Common myeloid progenitor, CD34-positive (primary cell): Measurements from ENCODE around the gene THOP1.

Experiments used
- CTCF ChIA-PET: fragments of 350-600 bp; sonication (Branson Sonifier 250); formaldehyde crosslinking; loops from one replicate; lab custom pipeline; 2021; ENCODE audit warnings: antibody characterized with exemption; lab: Charles Lee
- POLR2A ChIA-PET: fragments of 350-600 bp; sonication (Branson Sonifier 250); formaldehyde crosslinking; loops from one replicate; lab custom pipeline; 2021; ENCODE audit warnings: antibody characterized with exemption; lab: Charles Lee
- DNase-seq, 3 donors: peaks; one replicate each; pipeline versions ENCODE4 v3.0.0 to v3.0.0-alpha.2; 2013
- H3K27ac ChIP-seq, 2 experiments: 1 replicate in 1 of 2; 2 replicates in 1 of 2; pipeline ENCODE4 v1.7.0; 2013; ENCODE audit warnings: inconsistent platforms in 2 of 2, low read length in 2 of 2, mild to moderate bottlenecking in 2 of 2, low read depth in 1 of 2, moderate library complexity in 1 of 2; ENCODE audit not compliant: severe bottlenecking in 2 of 2, insufficient read depth in 1 of 2, poor library complexity in 1 of 2
- H3K27me3 ChIP-seq, 5 experiments: replicated peaks in 2 of 5; 1 replicate in 3 of 5; 2 replicates in 2 of 5; pipeline versions ENCODE4 v1.6.1 to v1.7.0; 2013; ENCODE audit warnings: low read length in 4 of 5, mild to moderate bottlenecking in 2 of 5, moderate library complexity in 2 of 5, inconsistent platforms in 1 of 5; ENCODE audit not compliant: insufficient read depth in 5 of 5, control insufficient read depth in 4 of 5
- H3K36me3 ChIP-seq, 4 experiments: 1 replicate in 2 of 4; 2 replicates in 2 of 4; pipeline versions ENCODE4 v1.6.1 to v1.7.0; 2013; ENCODE audit warnings: low read length in 3 of 4, control low read depth in 1 of 4, mild to moderate bottlenecking in 1 of 4; ENCODE audit not compliant: control insufficient read depth in 4 of 4, insufficient read depth in 4 of 4
- H3K4me1 ChIP-seq, 4 experiments: 1 replicate in 3 of 4; 2 replicates in 1 of 4; pipeline versions ENCODE4 v1.6.1 to v1.7.1; 2013; ENCODE audit warnings: low read length in 3 of 4, mild to moderate bottlenecking in 3 of 4, control low read depth in 1 of 4, inconsistent platforms in 1 of 4, moderate library complexity in 1 of 4; ENCODE audit not compliant: control insufficient read depth in 4 of 4, insufficient read depth in 4 of 4; ENCODE audit errors: control extremely low read depth in 1 of 4
- H3K4me3 ChIP-seq, 7 experiments: 1 replicate in 4 of 7; 2 replicates in 3 of 7; pipeline versions ENCODE4 v1.5.1 to v1.7.0; 2013; ENCODE audit warnings: mild to moderate bottlenecking in 7 of 7, low read length in 6 of 7, moderate library complexity in 6 of 7, inconsistent platforms in 2 of 7, low read depth in 2 of 7, control low read depth in 1 of 7; ENCODE audit not compliant: insufficient read depth in 4 of 7, control insufficient read depth in 1 of 7; ENCODE audit errors: extremely low read depth in 1 of 7
- H3K9me3 ChIP-seq, 5 experiments: 1 replicate in 4 of 5; 2 replicates in 1 of 5; pipeline versions ENCODE4 v1.6.1 to v1.7.1; 2013; ENCODE audit warnings: low read length in 4 of 5, mild to moderate bottlenecking in 2 of 5, inconsistent platforms in 1 of 5, low read depth in 1 of 5, moderate library complexity in 1 of 5; ENCODE audit not compliant: control insufficient read depth in 4 of 5, insufficient read depth in 2 of 5; ENCODE audit errors: control extremely low read depth in 1 of 5
- WGBS: methylation state at CpG from one replicate; pipeline ENCODE4 v1.1.5; 2013; ENCODE audit not compliant: insufficient coverage; 5-methylcytosine and 5-hydroxymethylcytosine counted together

Gene THOP1

DNA sequence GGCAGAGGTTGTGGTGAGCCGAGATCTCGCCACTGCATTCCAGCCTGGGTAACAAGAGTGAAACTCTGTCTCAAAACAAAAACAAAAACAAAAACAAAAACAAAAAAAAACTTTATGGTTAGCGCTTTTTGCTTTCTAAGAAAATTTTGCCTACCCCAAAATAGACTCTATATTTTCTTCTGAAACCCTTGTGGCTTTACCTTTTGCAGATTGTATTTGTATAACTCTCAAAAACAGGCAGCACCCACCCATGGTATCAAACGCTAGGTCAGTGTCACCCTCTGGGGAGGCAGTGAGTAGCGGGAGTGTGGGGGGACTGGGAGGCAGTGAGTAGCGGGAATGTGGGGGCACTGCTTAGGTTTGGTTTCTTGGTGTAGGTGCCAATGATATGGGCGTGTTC is 38.0 kb upstream of the THOP1 start:
- WGBS = 100% methylated on average over 4 of the region's 7 CpGs
- Histone ChIP-seq H3K4me1 (peaks cover 0 to 4% (median 2%) of the 10 kb centered on the region in 4 experiments), H3K9me3 (no peaks in the 10 kb centered on the region), H3K36me3 (no peaks in the 10 kb centered on the region), H3K27me3 (no peaks in the 10 kb centered on the region), H3K4me3 (no peak overlapping the region), H3K27ac (no peak overlapping the region)
- no peak for DNase-seq
- ChIA-PET CTCF (interaction anchor here (5.0 kb wide), 1 partner anchor 100 kb away, joined by 68 read pairs; no protein-coding TSS in a partner anchor), POLR2A (interaction anchor here (1.5 kb wide), 1 partner anchor 99 kb away, joined by 6 read pairs; no protein-coding TSS in a partner anchor)

DNA sequence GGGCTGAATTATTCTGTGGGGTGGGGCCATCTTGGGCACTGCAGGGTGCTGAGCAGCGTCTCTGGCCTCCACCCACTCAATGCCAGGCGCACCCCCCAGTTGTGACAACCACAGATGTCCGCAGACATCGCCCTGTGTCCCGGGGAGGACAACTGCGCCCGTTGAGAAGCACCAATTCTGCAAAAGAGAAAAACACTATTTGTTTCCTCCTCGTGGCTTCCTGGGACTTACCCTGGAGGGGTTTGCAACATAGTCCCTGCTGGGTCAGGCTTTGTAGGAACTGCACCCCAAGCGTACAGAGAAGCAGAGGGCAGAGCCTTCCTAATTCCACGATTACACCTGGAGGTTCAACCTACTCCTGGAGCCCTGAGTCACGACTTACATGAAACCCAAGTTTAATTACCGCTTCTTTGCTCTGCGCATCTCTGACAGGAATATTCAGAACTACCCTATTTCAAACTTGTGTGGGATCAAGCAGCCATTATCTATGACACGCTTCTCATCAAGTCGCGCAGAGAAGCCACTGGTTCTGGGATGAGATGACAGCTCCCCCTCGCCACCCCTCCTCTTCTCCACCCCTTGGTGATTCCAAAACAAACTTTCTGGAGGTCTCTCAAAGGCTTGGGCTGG is 34.4 kb upstream of the THOP1 start:
- CTCF ChIA-PET = interaction anchor here (0.7 to 5.0 kb wide), 7 partner anchors 17 to 107 kb away, joined by 3 to 68 read pairs (median 3); no protein-coding TSS in a partner anchor
- 73% methylated on average over 17 of the region's 17 CpGs for WGBS
- DNase-seq = no peak

DNA sequence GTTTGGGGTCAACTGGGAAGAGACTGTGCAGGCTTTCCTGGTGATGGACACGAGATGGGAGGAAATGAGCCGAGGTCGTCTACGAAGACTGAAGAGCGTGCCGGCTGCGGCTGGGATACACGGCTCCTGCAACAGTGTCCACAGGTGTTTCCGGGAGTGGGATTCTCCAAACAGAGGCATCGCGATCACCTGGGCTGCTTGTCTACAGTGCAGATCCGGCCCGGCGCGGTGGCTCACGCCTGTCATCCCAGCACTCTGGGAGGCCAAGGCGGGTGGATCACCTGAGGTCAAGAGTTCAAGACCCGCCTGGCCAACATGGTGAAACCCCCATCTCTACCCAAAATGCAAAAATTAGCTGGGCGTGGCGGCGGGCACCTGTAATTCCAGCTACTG is 33.9 kb upstream of the THOP1 start:
- POLR2A ChIA-PET = interaction anchor here (0.7 kb wide), 1 partner anchor 66 kb away, joined by 3 read pairs; no protein-coding TSS in a partner anchor
- H3K27ac ChIP-seq = no peak overlapping the region
- H3K4me3 ChIP-seq = no peak overlapping the region
- no peak for DNase-seq
- no peaks in the 10 kb centered on the region for H3K27me3 ChIP-seq
- no peaks in the 10 kb centered on the region for H3K9me3 ChIP-seq
- peaks cover 0 to 30% (median 18%) of the 10 kb centered on the region in 4 experiments for H3K36me3 ChIP-seq
- CTCF ChIA-PET = interaction anchor here (1.2 to 3.5 kb wide), 2 partner anchors 89 to 104 kb away, joined by 3 to 19 read pairs; no protein-coding TSS in a partner anchor
- 92% methylated on average over 17 of the region's 21 CpGs for whole genome bisulfite sequencing
- H3K4me1 ChIP-seq = peaks cover 0 to 4% (median 2%) of the 10 kb centered on the region in 4 experiments

More for the DNA sequence above, 34.4 kb upstream of the THOP1 start:
- peaks cover 0 to 4% (median 2%) of the 10 kb centered on the region in 4 experiments for H3K4me1 ChIP-seq
- H3K4me3 ChIP-seq = no peak overlapping the region
- POLR2A ChIA-PET = interaction anchor here (1.3 kb wide), 1 partner anchor 12 kb away, joined by 4 read pairs; no protein-coding TSS in a partner anchor
- H3K9me3 ChIP-seq = no peaks in the 10 kb centered on the region
- peaks cover 0 to 24% (median 16%) of the 10 kb centered on the region in 4 experiments for H3K36me3 ChIP-seq
- H3K27me3 ChIP-seq = no peaks in the 10 kb centered on the region
- no peak overlapping the region for H3K27ac ChIP-seq

GRCh38 chr19:2754659-2755447 is 30.4 kb upstream of the THOP1 start:
- WGBS = 96% methylated on average over 42 of the region's 43 CpGs
- CTCF ChIA-PET = interaction anchor here (1.1 to 3.5 kb wide), 2 partner anchors 108 to 119 kb away, joined by 4 to 19 read pairs; no protein-coding TSS in a partner anchor

DNA sequence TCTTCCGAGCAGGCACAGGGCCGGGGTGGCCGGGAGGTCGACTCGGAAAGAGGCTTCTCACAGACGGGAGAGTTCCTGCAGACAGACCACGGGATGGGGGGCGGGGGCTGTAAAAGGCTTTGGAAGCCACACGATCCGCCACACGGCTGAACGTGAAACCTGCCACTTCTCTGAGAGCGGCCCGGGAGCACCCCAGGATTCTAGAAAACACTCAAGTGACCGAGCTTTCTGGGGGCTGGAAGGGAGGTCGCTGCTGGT is 29.9 kb upstream of the THOP1 start:
- WGBS = 93% methylated on average over 13 of the region's 16 CpGs
- CTCF ChIA-PET = no interaction called here

More at GRCh38 chr19:2754659-2755447, 30.4 kb upstream of the THOP1 start:
- peaks cover 4 to 53% (median 41%) of the 10 kb centered on the region in 4 experiments for H3K36me3 ChIP-seq
- H3K27me3 ChIP-seq = no peaks in the 10 kb centered on the region
- H3K27ac ChIP-seq = no peak overlapping the region
- H3K4me3 ChIP-seq = no peak overlapping the region
- DNase-seq = no peak
- POLR2A ChIA-PET = no interaction called here
- H3K4me1 ChIP-seq = no peaks in the 10 kb centered on the region
- H3K9me3 ChIP-seq = no peaks in the 10 kb centered on the region

GRCh38 chr19:2755811-2756210 is 29.5 kb upstream of the THOP1 start:
- WGBS = 95% methylated on average over 10 of the region's 16 CpGs
- Histone ChIP-seq H3K27me3 (no peaks in the 10 kb centered on the region), H3K36me3 (peaks cover 4 to 60% (median 45%) of the 10 kb centered on the region in 4 experiments), H3K27ac (no peak overlapping the region), H3K4me3 (no peak overlapping the region), H3K4me1 (no peaks in the 10 kb centered on the region), H3K9me3 (no peaks in the 10 kb centered on the region)
- ChIA-PET CTCF (interaction anchor here (1.7 kb wide), 1 partner anchor 107 kb away, joined by 7 read pairs; no protein-coding TSS in a partner anchor), POLR2A (no interaction called here)
- no peak for DNase-seq

More for the DNA sequence above, 29.9 kb upstream of the THOP1 start:
- Histone ChIP-seq H3K27ac (no peak overlapping the region), H3K27me3 (no peaks in the 10 kb centered on the region), H3K36me3 (peaks cover 4 to 56% (median 41%) of the 10 kb centered on the region in 4 experiments), H3K4me1 (no peaks in the 10 kb centered on the region), H3K9me3 (no peaks in the 10 kb centered on the region), H3K4me3 (no peak overlapping the region)
- no peak for DNase-seq
- POLR2A ChIA-PET = no interaction called here
